Natural killer cell treated with Interleukin-12 subunit alpha and Interleukin-12 subunit beta and Interleukin-15 and Interleukin-18, amount 100 ng/mL, for 72 hours (primary cell): ENCODE results near the gene EIF4G3. TPM values are rescaled to one million over a fixed set of nuclear protein-coding genes. Genes with fewer than 3 reads are reported as not detected.

Experiments
- ATAC-seq, 2 donors: fragments of 150-1000 bp; cut with Tn5 transposase in 1 of 2; sonication (Bioruptor Pico), chemical (Tn5 transposase) in 1 of 2; 2 replicates each; pipeline ENCODE4 v1.10.0; 2021
- DNase-seq: peaks from one replicate; pipeline ENCODE4 v3.0.0; 2022; ENCODE audit warnings: low spot score
- H3K27ac Mint-ChIP-seq, 2 donors: 1 replicate in 1 of 2; 2 replicates in 1 of 2; pipeline ENCODE4 v1.8.0; 2022; ENCODE audit warnings: mixed read lengths in 2 of 2, mild to moderate bottlenecking in 1 of 2, moderate library complexity in 1 of 2
- H3K27me3 Mint-ChIP-seq, 2 donors: 1 replicate in 1 of 2; 2 replicates in 1 of 2; pipeline ENCODE4 v1.8.0; 2022; ENCODE audit warnings: mixed read lengths in 2 of 2
- H3K36me3 Mint-ChIP-seq: one replicate; pipeline ENCODE4 v1.8.0; 2022; ENCODE audit warnings: mixed read lengths
- H3K4me1 Mint-ChIP-seq, 2 donors: 1 replicate in 1 of 2; 2 replicates in 1 of 2; pipeline ENCODE4 v1.8.0; 2022; ENCODE audit warnings: low read depth in 2 of 2, mixed read lengths in 2 of 2, mild to moderate bottlenecking in 1 of 2
- H3K4me3 Mint-ChIP-seq: one replicate; pipeline ENCODE4 v1.8.0; 2022; ENCODE audit warnings: mixed read lengths
- H3K9me3 Mint-ChIP-seq: 2 replicates; pipeline ENCODE4 v1.8.0; 2022; ENCODE audit warnings: mixed read lengths
- total RNA-seq, 2 donors: library from RNA; stranded (reverse); gene quantifications; one replicate each; pipeline ENCODE4 v1.2.3, GENCODE V29; 2022

Gene EIF4G3
- total RNA-seq, 2 donors from 2014 or later, result 121 to 140 TPM

DNA sequence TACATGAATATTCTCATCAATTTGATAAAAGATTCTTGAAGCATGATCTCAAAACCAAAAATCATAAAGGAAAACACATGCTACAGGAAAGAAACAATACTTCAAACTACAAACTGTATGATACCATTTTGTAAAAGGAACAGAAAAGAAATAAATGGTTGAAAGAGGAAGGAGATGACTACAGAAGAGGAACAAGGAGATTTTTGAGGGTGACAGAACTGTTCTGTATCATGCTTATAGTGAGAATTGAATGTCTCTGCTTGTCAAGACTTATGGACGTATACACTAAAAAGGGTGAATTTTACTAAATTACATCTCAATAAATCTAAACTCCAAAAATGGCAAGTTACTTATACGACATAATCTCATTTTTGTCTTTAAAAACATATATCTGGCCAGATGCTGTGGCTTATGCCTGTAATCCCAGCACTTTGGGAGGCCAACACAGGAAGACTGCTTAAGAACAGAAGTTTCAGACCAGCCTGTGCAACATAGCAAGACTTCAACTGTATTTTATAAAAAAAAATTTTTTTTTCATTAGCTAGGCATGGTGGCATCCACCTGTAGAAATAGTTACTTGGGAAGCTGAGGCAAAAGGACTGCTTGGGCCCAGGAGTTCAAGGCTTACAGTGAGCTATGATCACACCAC is 125.4 kb downstream of the EIF4G3 start:
- Mint-ChIP-seq H3K27ac (no peak overlapping the region), H3K4me3 (no peak overlapping the region), H3K4me1 (peaks cover 0 to 9% of the 10 kb centered on the region in 2 donors), H3K27me3 (no peaks in the 10 kb centered on the region), H3K9me3 (no peaks in the 10 kb centered on the region), H3K36me3 (no peaks in the 10 kb centered on the region)
- DNase-seq (no peak), ATAC-seq (no peak)

DNA sequence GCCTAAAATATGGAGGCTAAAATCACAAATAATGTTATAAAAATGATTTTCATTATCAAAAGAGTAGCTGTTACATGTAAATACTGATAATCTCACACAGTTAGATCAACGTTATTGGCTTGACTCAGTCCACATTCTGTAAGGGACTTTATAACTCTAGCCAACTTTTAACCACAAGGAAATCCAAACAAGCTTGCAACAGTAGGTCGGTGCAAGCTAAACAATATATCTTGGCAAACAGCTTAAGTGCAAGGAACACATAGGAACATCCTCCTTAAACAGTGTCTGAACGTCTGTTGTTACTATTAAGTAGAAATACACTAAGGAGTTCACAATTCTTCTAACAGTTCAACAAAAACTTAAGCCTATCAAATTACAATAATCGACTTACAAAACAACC is 126.7 kb downstream of the EIF4G3 start:
- H3K4me3 Mint-ChIP-seq, result no peak overlapping the region
- DNase-seq, result no peak
- no peaks in the 10 kb centered on the region for H3K9me3 Mint-ChIP-seq
- no peak overlapping the region for H3K27ac Mint-ChIP-seq
- no peaks in the 10 kb centered on the region for H3K36me3 Mint-ChIP-seq
- H3K4me1 Mint-ChIP-seq, result peaks cover 4 to 12% of the 10 kb centered on the region in 2 donors
- ATAC-seq, result no peak
- H3K27me3 Mint-ChIP-seq, result no peaks in the 10 kb centered on the region

GRCh38 chr1:21048462-21048861 is 128.2 kb downstream of the EIF4G3 start:
- ATAC-seq (no peak), DNase-seq (no peak)
- H3K4me3 Mint-ChIP-seq, result no peak overlapping the region
- peaks cover 7 to 15% of the 10 kb centered on the region in 2 donors for H3K4me1 Mint-ChIP-seq
- H3K36me3 Mint-ChIP-seq, result no peaks in the 10 kb centered on the region
- H3K27me3 Mint-ChIP-seq, result no peaks in the 10 kb centered on the region
- H3K27ac Mint-ChIP-seq, result no peak overlapping the region
- no peaks in the 10 kb centered on the region for H3K9me3 Mint-ChIP-seq

DNA sequence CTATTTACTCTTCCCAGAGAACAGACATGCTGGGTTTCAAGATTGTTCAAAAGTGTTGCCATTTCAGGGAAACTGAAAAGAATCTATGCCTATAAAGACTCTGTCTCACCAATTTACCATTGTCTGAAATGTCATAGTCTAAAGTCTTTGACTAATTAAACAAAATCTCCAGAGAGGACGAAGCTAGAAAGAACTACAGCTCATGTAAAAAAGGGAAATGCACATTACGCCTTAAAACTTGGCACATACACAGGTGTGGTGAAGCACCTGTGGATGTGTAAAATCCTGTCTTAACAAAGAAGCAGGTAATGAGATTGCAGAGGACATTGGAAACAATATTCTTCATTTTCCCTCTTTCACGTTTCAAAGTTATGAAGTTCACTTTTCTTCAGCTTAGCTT is 130.6 kb downstream of the EIF4G3 start:
- H3K9me3 Mint-ChIP-seq, result no peaks in the 10 kb centered on the region
- H3K27ac Mint-ChIP-seq, result no peak overlapping the region
- ATAC-seq (no peak), DNase-seq (no peak)
- H3K27me3 Mint-ChIP-seq, result no peaks in the 10 kb centered on the region
- H3K4me3 Mint-ChIP-seq, result no peak overlapping the region
- H3K4me1 Mint-ChIP-seq, result peaks cover 20 to 28% of the 10 kb centered on the region in 2 donors
- H3K36me3 Mint-ChIP-seq, result peaks cover 4% of the 10 kb centered on the region

- Mint-ChIP-seq H3K9me3 (no peaks in the 10 kb centered on the region), H3K36me3 (peaks cover 4% of the 10 kb centered on the region), H3K4me3 (no peak overlapping the region), H3K27me3 (no peaks in the 10 kb centered on the region), H3K27ac (no peak overlapping the region), H3K4me1 (peaks cover 23 to 30% of the 10 kb centered on the region in 2 donors)
- DNase-seq, result no peak
- ATAC-seq, result no peak
Measured at GRCh38 chr1:21045351-21045750, 131.3 kb downstream of the EIF4G3 start.

DNA sequence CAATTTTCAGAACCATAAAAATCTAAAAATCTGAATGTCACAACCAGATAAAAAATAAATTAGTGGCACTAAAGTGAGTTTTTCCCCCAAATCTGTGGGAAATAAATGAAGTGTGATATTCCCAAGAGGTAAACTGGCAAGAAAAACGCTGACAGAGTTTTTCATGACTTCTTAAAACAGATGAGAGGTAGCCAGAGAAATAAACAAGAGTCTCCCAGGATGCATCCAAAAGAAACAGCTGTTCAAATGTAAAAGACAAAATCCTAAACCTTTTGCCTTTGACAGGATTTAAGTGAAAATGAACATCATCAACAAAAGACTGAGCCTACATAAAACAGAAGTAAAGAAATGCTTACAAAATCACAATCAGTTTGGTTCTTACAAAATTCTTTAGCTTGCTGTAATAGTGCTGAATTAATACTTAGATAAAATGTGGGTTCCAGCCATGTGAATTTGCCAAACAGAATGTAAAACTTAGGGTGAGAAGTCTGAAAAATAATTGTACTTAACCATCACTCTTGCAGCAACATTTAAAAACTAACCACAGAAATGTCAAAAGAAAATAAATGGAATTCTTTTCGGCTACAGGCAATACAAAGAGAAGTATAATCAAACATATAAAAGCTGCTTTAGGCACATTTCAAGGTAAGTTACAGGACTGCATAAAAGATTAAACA is 133.6 kb downstream of the EIF4G3 start:
- DNase-seq, result no peak

DNA sequence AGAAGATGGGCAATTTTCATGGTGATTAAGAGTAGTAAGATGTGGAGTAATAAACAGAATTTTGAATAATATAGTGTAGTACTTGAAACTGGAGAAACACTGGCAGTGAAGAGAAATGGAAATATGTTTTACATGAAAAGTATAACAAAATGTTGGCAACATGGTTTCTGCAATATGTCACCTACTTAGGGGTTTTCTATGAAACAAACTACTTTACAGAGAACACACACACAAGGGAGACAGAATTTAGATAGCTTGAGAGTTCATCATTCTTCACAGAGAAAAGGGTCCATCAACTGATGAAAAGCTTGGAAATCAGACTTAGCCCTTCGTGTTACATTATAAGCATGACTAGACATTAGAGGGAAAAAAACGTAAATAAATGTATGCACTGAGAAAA is 135.2 kb downstream of the EIF4G3 start:
- H3K4me3 Mint-ChIP-seq, result no peak overlapping the region
- no peak for DNase-seq
- no peak for ATAC-seq

More for the DNA sequence above, 133.6 kb downstream of the EIF4G3 start:
- Mint-ChIP-seq H3K4me1 (peaks cover 31 to 36% of the 10 kb centered on the region in 2 donors), H3K4me3 (no peak overlapping the region), H3K27me3 (no peaks in the 10 kb centered on the region), H3K9me3 (no peaks in the 10 kb centered on the region), H3K27ac (peak overlapping the region in 1 of 2 donors; percentile 4), H3K36me3 (peaks cover 4% of the 10 kb centered on the region)
- no peak for ATAC-seq

GRCh38 chr1:21037091-21037490 is 139.6 kb downstream of the EIF4G3 start:
- Mint-ChIP-seq H3K36me3 (no peaks in the 10 kb centered on the region), H3K27ac (no peak overlapping the region)

More for the DNA sequence above, 135.2 kb downstream of the EIF4G3 start:
- no peaks in the 10 kb centered on the region for H3K9me3 Mint-ChIP-seq
- peaks cover 4% of the 10 kb centered on the region for H3K36me3 Mint-ChIP-seq
- no peaks in the 10 kb centered on the region for H3K27me3 Mint-ChIP-seq
- H3K4me1 Mint-ChIP-seq, result peaks cover 31 to 34% of the 10 kb centered on the region in 2 donors
- peak overlapping the region in 1 of 2 donors; percentile 22 for H3K27ac Mint-ChIP-seq

GRCh38 chr1:21035794-21036193 is 140.9 kb downstream of the EIF4G3 start:
- no peak overlapping the region for H3K4me3 Mint-ChIP-seq
- no peak overlapping the region for H3K27ac Mint-ChIP-seq
- peaks cover 20 to 21% of the 10 kb centered on the region in 2 donors for H3K4me1 Mint-ChIP-seq
- no peaks in the 10 kb centered on the region for H3K27me3 Mint-ChIP-seq
- DNase-seq (no peak), ATAC-seq (peak in 1 of 2 donors; percentile 9)
- peaks cover 6% of the 10 kb centered on the region for H3K36me3 Mint-ChIP-seq
- H3K9me3 Mint-ChIP-seq, result no peaks in the 10 kb centered on the region

More at GRCh38 chr1:21037091-21037490, 139.6 kb downstream of the EIF4G3 start:
- DNase-seq (no peak), ATAC-seq (no peak)
- H3K27me3 Mint-ChIP-seq, result no peaks in the 10 kb centered on the region
- H3K4me1 Mint-ChIP-seq, result peaks cover 23 to 24% of the 10 kb centered on the region in 2 donors
- no peaks in the 10 kb centered on the region for H3K9me3 Mint-ChIP-seq
- H3K4me3 Mint-ChIP-seq, result no peak overlapping the region

GRCh38 chr1:21034725-21035628 is 141.7 kb downstream of the EIF4G3 start:
- H3K4me1 Mint-ChIP-seq, result peaks cover 16 to 27% of the 10 kb centered on the region in 2 donors

DNA sequence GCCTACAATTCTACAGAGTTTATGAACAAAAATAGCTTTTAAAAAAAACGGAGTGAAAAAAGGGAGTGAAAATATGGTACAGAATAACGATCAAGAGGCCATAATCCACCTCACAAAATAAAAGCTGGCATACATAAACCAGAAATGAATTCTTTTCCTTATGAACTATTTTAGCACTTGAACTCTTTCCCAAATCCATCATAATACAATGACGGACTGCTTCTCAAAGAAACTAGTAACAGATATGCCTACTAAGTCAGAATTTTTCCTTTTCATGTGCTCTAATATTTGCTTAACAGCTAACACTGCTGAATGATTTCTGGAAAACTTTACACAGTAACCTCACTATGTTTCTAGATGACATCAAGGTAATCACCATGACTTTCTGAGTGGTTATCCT is 144.0 kb downstream of the EIF4G3 start:
- ATAC-seq, result no peak
- Mint-ChIP-seq H3K4me1 (peaks cover 16 to 24% of the 10 kb centered on the region in 2 donors), H3K27me3 (no peaks in the 10 kb centered on the region), H3K9me3 (no peaks in the 10 kb centered on the region), H3K4me3 (no peak overlapping the region), H3K27ac (no peak overlapping the region), H3K36me3 (peaks cover 9% of the 10 kb centered on the region)
- no peak for DNase-seq

More at GRCh38 chr1:21034725-21035628, 141.7 kb downstream of the EIF4G3 start:
- Mint-ChIP-seq H3K4me3 (no peak overlapping the region), H3K36me3 (peaks cover 9% of the 10 kb centered on the region), H3K9me3 (no peaks in the 10 kb centered on the region), H3K27ac (no peak overlapping the region), H3K27me3 (no peaks in the 10 kb centered on the region)
- DNase-seq, result no peak
- peak; percentile 48 to 61 for ATAC-seq

GRCh38 chr1:21030181-21030580 is 146.5 kb downstream of the EIF4G3 start:
- H3K36me3 Mint-ChIP-seq, result peaks cover 14% of the 10 kb centered on the region
- H3K27me3 Mint-ChIP-seq, result no peaks in the 10 kb centered on the region
- H3K9me3 Mint-ChIP-seq, result no peaks in the 10 kb centered on the region
- peaks cover 21 to 36% of the 10 kb centered on the region in 2 donors for H3K4me1 Mint-ChIP-seq
- no peak for DNase-seq
- no peak for ATAC-seq
- no peak overlapping the region for H3K4me3 Mint-ChIP-seq
- H3K27ac Mint-ChIP-seq, result peak overlapping the region in 1 of 2 donors; percentile 24

DNA sequence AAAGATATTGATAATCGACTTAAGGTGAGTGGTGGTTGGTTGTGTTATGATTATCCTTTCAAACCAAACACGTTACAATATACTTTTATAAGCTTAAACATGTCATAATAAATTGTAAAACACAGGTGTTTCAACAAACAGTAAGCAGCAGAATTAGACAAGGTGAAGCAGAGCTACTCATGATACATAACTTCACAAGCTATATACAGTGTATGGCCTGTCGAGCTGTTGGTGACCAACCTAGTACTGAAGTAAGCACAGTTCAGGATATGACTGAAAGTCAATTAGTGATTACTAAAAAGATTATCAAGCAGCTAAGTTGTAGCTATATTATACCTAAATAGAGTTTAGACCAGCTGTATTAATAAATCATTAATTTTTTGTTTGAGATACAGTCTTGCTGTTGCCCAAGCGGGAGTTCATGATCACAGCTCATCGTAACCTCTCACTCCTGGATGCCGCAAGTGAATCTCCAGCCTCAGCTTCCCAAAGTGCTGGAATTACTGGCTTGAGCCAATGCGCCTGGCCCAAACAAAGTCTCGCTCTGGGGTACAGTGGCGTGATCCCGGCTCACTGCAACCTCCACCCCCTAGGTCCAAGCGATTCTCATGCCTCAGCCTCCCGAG is 148.1 kb downstream of the EIF4G3 start:
- peaks cover 25 to 30% of the 10 kb centered on the region in 2 donors for H3K4me1 Mint-ChIP-seq
- H3K4me3 Mint-ChIP-seq, result no peak overlapping the region
- H3K27me3 Mint-ChIP-seq, result no peaks in the 10 kb centered on the region
- no peak for ATAC-seq
- no peak for DNase-seq
- no peak overlapping the region for H3K27ac Mint-ChIP-seq
- no peaks in the 10 kb centered on the region for H3K9me3 Mint-ChIP-seq
- peaks cover 14% of the 10 kb centered on the region for H3K36me3 Mint-ChIP-seq
